ENCODE data around the gene IGSF21.

IGSF21 gene

DNA sequence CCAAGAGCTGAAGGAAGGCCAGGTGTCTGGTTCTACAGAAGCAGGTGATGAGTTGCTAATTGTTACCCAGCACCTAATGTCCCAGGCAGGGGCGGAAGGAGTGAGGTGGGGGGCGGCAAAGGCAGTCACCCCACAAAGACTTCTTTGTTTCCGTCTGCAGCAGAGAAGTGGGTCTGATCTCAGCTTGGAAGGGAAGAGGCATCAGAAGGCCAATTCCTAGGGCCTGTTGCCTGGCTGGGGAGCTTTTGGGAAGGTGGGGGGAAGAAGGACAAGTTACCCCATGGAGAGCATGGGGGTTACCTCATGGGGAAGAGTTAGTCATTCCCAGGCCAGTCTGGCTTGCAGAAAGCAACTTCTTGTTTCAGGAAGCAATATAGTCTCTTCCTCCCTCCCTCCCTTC, 10.9 kb downstream of the IGSF21 start:
- H3K4me3 ChIP-seq (ENCODE audit: low read depth, low read length) = no peak overlapping the region

DNA sequence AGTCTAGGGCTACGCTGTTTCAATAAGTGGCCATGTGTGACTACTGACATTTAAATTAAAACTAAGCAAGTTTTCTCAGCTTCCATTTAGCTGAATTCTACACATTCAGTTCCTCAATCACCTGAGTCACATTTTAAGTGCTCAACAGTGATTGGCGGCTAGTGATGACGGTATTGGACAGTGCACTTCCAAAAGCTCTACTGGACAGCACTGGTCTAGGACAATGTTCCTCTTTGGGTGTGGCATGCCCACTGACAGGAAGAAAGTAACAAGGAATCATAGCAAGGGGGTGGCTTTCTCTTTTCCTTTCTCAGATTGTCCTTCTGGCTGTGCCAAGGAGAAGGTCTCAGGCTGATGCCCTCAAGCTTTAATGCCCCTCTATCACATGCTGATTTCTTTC, 11.7 kb downstream of the IGSF21 start:
- no peak overlapping the region for H3K4me3 ChIP-seq (ENCODE audit: low read depth, low read length)

DNA sequence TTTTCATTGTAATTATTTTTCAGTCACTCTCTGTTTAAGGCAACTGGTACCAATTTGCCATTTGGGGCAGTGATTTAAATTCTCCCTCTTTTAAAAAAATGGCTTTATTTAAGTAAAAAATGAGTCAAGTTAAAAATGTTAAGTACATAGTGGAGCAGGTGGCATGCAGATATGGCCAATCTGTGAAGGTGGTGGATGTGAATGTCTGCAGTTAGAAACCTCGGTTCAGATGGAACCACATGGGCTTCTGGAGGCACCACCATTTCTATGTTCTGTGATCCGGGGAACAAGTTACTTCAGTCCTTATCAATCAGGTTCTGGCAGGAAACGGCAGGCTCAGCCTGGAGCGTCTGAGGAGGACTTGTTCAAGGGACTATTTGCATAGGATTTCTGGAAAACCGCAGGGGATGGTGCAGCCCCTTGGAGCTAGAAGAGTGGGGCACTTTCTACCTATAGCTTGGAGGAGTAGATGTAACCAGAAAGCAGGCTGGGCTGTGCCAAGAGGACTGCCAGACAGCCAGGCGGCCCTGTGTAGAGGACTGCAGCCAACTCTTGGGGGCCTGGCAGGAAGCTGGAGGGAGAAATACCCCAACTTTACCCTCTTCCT, 12.3 kb downstream of the IGSF21 start:
- no peak overlapping the region for H3K4me3 ChIP-seq (ENCODE audit: low read depth, low read length)

DNA sequence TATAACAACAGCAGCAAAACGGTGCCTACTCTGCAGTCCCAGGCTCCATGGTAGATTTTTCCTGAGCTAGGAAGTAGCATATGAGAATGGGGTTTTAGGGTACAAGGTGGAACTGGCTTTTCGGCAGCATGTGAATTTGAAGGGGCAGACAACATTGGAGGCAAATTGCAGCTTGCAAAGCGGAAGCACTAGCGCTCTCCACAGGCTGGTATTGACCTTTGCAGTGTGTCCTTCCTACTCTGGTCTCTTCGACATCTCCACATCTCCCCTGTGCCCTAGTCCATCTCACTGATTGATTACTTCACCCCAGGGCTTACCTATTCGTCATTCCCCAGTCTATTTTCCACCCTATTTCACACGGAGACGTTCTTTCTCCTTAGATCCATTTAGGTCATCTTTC, 13.0 kb downstream of the IGSF21 start:
- no peak overlapping the region for H3K4me3 ChIP-seq (ENCODE audit: low read depth, low read length)

DNA sequence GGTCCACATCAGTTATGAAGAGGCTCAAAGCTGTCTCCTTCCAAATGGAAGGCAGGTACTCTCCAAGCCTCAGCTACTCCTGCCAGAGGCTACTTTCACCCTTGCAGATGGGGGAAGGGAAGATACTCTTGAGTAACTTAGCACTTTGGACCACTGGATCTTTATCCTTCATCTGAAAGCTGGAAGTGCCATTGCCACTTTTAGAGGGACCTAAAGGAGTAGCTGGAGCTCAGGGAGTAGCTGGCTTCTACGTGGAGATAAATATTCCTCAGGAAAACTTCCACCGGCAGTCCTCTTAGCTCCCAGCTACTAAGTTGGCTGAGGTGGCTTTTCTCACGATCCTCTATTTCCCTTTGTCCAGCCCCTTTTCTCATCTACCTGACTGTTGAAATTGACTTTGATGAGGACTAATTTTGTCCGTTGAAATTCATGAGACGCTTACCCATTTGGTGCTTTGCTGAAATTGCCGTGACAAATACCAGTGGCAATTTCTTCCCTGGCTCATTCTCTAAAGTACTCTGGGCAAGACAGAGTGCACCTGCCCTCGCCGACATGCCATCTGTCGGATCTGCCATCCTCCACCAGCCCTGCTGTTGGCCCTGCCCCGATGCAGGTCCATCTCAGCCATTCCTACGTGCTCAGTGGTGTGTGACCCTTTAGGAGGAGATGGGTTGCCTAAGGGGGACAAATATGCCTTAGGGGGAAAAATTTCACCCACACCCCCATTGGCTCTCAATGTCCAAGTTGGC, 13.6 kb downstream of the IGSF21 start:
- H3K4me3 ChIP-seq (ENCODE audit: low read depth, low read length) = no peak overlapping the region

DNA sequence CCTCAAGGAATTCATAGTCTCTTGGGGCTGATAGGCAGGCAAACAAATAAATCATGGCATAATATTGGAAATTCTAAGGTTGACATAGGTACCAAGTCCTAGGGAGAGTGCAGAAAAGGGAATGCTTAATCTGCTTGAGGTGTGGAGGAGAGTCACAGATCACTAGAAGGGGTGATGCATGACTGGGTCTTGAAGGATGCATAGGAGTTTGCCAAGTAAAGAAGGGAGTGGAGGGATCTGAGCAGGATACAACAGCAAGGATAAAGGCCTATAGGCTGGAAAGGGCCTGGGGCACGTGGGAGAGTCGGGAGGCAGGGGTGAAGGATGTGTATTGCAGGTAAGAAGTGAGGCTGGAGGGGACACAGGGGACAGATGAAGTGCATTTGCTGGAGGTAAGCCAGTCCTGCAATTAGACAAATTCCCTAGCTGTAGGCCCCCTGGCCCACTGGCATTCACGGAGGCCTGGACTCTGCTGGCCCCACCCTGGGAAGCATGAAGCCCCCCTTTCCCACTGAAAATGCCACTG, 15.9 kb downstream of the IGSF21 start:
- H3K4me3 ChIP-seq (ENCODE audit: low read depth, low read length) = no peak overlapping the region

DNA sequence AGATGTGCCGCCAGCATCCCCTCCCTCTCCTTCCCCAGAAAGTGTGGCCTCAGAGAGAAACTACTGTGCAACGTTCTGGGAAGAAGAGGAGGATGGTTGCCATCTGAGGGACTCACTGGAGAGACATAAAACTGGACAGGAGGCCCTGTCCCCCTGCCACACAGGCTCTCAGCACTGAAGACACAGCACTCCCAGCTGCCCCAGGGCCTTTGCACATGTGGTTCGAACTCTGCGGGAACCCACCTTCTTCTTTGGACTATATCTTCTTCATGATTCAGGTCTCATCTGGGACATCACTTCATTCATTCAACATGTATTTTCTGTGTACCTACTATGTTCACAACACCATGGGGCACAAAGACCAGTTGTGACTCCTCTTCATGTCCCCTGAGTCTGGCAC, 17.4 kb downstream of the IGSF21 start:
- H3K4me3 ChIP-seq (ENCODE audit: low read depth, low read length) = no peak overlapping the region

DNA sequence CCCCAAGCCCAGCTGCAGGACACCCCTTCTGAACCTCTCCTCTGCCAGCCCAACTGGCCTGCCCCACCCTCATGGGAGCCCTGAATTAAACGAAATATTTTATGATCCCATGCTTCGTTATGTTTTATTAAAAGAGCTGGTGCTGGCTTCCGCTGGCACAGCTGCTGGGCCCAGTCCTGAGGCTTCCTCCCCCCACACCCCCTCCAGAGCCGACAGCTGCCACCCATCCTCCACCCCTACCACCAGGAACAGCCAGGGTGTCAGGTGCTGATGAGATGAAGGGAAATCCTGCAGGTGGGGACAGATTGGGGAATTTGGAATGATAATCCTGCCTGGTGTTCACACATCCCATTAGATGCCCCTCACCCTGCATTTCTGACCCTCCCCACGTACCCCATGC, 19.0 kb downstream of the IGSF21 start:
- no peak overlapping the region for H3K4me3 ChIP-seq (ENCODE audit: low read depth, low read length)

DNA sequence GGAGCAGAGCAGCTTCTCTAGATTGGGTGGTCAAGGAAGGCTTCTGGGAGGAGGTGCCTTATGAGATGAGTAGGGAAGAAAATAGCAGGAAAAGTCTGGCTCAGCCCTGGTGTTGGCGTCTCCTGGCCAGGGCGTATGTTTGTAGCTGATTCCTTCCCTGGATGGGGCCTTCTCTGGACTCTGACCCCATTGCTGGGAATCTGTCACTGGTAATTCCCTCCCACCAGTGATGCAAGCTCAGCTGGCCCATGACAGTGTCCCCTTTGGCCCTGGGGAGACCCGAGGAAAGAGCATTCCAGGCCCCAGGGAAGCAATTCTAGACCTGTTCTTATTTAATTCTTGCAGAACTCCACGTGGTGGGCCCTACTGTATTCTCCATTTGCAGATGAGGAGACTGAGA, 20.7 kb downstream of the IGSF21 start:
- H3K4me3 ChIP-seq (ENCODE audit: low read depth, low read length) = no peak overlapping the region

DNA sequence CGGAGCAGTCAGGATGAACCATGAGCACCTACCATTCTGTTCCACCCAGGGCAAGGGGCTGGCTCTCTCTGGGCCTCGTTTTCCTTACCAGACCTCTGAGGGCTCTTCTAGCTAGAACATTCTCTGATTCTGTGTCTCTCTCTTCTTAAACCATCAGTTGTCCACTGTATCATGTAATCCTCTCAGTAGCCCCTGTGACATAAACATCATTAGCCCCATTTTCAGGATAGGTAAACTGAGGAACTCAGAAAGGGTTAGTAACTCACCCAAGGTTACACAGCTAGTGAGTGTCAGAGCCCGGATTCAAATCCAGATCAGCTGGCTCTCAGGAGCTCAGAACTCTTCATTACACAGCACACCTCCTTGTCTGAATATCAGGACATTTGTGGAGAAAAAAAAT, 22.8 kb downstream of the IGSF21 start:
- H3K4me3 ChIP-seq (ENCODE audit: low read depth, low read length) = no peak overlapping the region

DNA sequence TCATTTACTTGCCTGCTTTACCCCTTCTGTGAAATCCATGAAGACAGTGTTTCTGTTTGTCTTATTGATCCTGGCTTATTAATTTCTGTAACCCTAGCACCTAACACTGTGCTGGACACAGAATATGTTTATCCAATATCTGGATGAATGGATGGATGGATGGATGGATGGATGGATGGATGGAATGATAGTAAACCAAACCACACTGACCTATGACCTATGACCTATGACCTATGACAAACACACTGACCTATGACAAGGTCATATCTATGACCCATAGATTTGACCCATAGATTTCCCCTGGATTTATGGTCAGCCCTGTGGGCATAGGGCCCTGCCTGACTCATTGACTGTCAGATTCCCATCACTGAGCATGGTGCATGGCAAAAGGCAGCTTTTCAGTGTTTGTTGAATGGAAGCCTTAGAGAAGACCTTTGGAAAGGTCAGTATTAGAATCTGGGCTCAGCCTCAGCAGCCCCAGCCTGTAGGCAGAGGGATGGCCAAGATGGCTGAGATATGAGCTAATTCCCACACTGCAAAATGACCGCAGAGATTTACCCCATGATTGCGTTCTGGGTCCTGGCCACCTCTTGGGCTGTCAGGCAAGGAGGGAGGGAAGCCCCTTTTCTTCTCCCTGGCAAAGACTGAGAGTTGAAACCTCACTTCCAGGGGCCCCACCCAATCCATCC, 24.6 kb downstream of the IGSF21 start:
- no peak overlapping the region for H3K4me3 ChIP-seq (ENCODE audit: low read depth, low read length)

DNA sequence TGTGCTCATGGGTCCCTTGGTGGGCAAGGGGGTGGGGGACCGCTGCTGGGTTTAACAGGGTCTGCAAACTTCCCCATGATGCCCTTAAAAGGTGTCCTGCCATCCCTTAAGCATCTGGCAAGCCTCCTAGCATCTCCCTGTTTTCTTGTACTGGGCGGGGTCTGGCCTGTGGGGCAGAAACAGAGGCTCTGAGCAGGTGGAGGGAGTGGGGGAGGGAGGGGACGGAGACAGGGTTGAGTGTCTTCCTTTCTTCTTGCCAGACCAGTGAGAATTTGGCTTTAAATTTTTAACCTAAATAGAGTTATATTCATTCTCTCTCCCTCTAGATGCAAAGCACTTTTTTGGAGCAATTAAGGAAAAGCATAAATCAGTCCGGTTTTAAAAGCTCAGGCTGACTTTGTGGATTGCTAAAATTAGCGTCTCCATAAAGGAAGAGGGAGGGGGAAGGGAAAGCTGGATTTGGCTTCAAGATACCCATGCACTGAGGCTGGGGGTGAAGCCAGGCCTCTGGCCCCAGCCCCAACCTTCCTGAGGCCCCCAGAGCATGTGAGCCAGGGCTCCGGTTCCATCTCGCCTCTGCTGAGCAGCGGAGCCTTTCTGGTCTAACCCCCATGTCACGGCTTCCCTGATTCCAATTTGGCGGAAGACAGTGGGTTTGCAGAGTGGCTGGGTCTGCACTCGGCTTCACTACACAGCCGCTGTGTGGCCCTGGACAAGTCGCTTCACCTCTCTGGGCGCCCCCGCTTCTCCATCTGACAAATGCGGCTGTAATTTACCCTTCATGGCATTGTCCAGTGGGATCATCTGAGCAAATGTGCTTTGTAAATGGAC, 25.3 kb downstream of the IGSF21 start:
- no peak overlapping the region for H3K4me3 ChIP-seq (ENCODE audit: low read depth, low read length)

DNA sequence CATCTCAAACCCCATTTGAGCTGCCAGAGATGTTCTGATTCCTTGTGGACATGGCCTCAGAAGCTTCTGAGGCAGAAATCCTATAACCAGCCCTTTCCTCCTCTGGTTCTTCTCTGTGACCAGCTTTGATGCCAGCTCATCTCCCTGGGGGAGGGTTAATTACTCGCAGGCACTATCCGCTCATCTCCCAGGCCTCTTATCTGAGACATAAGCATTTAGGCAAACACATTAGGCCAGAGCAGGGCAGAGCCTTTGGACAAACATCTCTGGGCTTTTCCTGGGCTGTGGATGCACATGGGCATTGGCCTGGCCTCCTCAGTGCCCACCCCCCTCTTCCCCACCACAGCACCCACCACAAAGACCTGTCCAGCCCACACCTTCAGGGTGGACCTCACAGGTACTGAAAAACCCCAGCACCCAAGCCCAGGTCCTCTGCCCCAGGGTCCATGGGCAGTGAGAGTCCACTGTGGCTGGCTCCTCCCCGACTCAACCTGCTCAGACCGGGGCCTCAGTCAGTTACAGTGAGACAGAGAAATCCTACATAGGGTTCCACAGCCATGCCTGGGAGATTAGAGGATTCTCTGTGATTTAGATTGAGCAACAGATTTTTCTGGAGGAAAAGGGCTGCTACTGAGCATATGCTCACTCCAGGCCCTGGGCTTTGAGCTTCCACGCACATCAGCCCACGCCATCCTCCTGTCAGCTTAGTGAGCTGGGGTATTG, 26.9 kb downstream of the IGSF21 start:
- H3K4me3 ChIP-seq (ENCODE audit: low read depth, low read length) = no peak overlapping the region

DNA sequence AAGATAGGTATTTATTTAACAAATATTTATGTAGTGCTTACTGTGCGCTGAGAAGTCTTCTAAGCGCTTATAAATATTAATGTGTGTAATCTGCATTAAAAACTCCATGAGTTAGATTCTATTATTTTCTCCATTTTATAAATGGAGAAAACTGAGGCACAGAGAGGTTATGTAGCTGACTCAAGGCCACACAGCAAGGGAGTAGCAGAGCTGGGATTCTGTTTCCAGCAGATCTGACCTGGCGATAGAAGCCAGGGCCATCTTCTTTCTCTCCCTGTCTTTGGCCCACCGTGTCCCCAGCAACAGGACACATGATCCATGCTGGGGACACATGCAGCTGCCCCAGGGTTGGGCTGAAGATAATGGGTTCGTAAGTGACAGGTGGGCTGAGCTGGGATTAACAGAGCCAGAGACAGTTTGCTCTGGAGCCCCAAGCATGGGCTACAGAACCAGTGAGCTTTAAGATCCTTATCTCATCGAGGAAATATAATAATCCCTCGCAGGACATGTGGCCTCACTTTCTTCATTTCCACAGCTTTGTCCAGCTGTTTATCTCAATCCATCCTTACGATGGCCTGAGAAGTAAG, 30.3 kb downstream of the IGSF21 start:
- no peak overlapping the region for H3K4me3 ChIP-seq (ENCODE audit: low read depth, low read length)

DNA sequence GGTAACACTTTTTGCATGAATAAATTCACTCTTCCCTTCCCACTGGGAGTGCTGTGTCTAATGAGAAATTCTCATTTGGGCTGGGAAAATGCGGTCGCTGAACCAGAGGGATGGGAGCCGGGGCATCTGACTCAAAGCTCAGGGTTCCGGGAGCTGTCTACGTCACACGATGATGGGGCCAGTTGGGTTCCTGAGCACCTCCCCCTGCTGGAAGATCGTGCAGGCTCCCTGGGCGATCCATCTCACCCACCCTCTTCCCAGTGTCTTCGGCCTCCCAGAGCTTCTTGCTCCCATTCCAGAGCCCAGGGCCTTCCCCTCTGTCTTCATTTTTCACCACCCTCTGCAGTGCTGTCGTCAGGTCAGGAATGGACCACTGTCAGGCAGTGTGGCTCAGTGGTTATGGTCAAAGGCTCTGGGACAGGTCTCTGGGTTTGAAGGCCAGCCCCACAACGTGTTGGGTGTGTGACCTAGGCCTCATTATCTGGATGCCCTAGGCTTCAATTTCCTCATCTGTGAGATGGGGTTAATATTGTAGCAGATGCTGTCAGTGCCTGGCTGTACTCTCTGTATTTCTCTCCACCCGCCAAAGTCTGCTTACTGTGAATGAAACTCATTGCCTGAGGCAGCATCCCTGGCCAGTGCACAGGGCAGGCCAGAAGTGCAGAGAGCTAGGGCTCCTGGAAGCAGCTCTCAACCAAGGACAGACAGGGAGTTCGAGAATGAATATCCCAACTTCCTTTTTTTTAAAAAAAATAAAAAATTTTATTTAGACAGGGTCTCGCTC, 31.8 kb downstream of the IGSF21 start:
- H3K4me3 ChIP-seq (ENCODE audit: low read depth, low read length) = no peak overlapping the region

DNA sequence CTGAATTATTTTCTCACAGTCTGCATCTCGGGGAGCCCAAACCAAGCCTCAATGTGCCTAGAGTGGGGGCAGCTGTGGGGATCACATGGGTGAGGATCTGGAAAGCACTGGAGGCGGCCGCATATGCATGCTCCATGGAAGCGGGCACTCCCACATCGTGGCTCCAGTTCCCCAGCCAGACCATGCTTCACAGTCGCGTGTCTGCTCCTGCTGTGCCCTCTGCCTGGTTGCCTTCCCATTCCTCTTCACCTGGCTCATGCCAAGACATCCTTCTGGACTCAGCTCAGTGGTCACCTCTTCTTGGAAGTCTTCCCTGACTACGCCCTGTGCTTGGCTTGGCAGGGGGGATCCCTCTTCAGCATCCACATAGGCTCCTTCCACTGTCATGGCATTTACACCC, 32.8 kb downstream of the IGSF21 start:
- no peak overlapping the region for H3K4me3 ChIP-seq (ENCODE audit: low read depth, low read length)

DNA sequence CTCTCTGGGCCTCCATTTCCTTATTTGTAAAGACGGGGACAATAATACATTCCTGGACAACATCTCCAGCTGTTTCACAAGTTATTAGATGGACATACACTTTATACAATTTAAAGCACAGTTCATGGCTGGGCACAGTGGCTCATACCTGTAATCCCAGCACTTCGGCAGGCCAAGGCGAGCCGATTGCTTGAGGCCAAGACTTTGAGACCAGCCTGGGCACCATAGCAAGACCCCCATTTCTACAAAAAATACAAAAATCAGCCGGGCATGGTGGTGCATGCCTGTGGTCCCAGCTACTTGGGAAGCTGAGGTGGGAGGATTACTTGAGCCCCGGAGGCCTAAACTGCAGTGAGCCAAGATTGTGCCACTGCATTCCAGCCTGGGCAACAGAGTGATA, 34.1 kb downstream of the IGSF21 start:
- no peak overlapping the region for H3K4me3 ChIP-seq (ENCODE audit: low read depth, low read length)

DNA sequence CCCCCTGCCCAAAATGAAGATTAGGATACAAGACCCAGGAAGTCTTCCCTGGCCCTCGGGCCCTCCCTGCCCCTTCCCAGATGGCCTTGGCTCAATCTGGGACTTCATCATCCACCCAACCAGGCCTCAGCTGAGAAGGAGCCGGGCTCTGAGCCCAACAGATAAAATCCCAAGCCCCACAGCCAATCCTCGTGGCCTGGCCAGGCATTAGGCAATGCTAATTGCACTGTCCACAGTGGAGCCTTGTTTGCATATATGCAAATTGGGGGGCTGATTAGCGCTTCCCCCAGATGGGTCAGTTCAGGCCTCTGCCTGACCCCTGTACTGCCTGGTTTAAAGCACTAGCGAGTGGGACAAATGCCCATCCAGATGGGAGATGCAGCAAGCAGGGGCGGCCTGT, 34.9 kb downstream of the IGSF21 start:
- no peak overlapping the region for H3K4me3 ChIP-seq (ENCODE audit: low read depth, low read length)

DNA sequence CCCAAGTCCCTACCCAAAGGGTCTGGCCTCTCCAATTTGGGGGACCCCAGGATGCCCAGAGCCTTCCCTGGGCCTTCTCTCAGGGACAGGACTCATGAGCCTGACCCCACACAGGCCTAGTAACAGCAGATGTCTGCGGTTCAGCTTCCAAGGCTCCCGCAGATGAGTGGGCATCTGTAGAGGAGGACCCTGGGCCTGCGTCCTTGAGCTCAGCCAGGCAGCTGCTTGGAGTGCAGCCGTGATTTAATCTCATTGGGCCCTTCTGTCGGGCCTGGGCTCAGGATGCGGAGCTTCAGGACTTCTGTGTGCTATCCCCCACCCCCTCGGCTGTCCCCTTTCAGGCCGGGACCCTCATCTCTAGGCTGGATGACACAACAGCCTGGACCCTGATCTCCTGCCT, 35.4 kb downstream of the IGSF21 start:
- H3K4me3 ChIP-seq (ENCODE audit: low read depth, low read length) = no peak overlapping the region

All from iPS-11a (cell line).